Jurkat, Clone E6-1 (cell line): ENCODE data around the gene F3.

Experiments
- DNase-seq: peaks from one replicate; pipeline ENCODE4 v3.0.0-alpha.2; 2011; ENCODE audit warnings: low read depth, low spot score
- H3K4me3 ChIP-seq: 2 replicates; pipeline ENCODE4 v1.5.1; 2011; ENCODE audit warnings: mild to moderate bottlenecking, low read length, control low read depth, moderate library complexity

Gene F3

DNA sequence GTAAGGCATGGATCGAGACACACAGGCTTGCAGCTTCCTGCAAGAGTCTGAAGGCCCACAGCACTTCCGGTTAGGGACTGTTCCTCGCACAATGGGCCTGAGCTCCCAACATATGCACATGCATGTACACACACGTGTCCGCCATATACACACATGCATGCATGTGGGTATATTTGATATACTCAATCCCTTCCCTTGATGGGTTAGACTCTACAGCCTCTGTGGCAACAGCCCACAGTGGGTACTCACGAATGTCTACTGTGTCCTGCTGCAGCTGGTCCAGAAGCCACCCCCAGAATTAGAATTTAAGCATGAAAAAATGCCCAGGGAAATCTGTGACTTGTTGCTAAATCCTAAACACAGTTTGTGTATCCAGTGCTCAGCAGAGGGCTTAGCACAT is 9.9 kb downstream of the F3 start:
- DNase-seq = no peak

DNA sequence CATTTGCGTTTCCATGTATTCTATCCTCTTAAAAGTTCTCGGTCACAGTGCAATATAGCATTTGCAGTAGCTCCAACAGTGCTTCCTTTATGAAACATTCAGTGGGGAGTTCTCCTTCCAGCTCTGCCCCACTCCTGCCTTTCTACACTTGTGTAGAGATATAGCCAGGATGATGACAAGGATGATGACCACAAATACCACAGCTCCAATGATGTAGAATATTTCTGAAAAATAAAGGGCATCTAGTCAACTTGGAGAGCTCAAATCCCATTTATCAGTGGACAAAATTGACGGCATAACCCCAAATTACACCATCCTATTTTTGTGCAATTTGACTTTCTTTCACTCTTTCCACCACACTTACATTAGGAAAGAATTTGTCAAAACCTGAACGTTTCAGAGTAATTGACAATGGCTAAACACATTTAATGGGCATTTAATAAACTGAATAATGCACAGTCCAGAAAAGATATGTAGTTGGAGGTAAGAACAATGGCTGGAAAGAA is 11.1 kb downstream of the F3 start:
- H3K4me3 ChIP-seq = no peak overlapping the region
- DNase-seq = no peak

More for the DNA sequence above, 9.9 kb downstream of the F3 start:
- H3K4me3 ChIP-seq = no peak overlapping the region

DNA sequence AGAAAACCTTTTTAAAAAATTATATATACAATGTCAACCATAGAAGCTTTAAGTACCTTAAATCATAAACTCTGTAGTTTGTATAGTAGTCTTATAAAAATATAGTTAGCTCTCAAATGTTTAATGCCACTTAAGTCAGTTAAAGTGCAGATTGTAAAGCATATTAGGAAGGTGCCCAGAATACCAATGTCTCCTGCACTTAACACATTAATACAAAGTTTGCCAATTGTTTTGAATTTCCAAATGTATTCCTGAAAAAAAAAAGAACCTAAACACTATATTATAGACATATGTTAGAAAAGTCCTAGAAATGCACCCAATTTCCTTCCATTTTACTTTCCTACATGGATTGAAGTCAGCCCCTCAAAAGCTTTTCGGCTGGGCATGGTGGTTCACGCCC is 12.1 kb downstream of the F3 start:
- H3K4me3 ChIP-seq = no peak overlapping the region
- no peak for DNase-seq

DNA sequence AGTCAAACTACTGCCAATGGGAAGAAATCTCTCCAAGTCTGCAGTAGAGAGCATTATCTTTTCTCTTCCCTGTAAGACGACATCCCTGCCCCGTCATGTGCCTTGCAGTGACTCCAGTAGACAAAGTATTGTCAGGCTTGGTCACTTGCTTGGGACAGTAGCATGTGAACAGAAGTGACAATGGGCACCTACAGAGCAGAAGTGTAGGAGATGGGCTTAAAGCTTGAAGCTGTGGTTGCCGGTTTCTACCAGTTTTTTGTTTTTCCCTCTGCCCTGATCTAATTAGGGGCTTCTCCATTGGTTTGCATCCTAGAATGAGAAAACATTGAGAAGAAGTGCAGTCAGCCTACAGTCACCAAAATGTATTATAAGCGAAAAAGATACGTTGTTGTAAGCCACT is 12.7 kb downstream of the F3 start:
- H3K4me3 ChIP-seq = no peak overlapping the region
- no peak for DNase-seq

DNA sequence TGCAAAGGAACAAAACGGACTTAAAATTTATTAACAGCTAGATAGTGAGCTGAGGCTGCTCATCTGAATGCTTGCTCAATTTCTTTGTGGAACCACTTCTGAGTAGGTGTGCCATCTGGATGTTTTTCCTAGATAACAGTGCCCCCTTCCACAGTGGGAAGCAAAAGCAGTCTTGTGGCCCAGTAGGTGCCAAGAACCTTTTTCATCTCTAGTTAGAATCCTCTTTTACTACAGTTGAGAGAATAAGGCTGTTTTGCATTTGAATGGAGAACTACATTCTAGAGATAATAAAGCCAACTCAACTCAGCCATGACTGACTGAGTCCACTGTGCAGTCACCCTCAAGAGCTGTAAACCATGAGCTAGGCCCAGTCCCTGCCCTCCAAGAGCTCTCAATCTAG is 13.3 kb downstream of the F3 start:
- no peak overlapping the region for H3K4me3 ChIP-seq

DNA sequence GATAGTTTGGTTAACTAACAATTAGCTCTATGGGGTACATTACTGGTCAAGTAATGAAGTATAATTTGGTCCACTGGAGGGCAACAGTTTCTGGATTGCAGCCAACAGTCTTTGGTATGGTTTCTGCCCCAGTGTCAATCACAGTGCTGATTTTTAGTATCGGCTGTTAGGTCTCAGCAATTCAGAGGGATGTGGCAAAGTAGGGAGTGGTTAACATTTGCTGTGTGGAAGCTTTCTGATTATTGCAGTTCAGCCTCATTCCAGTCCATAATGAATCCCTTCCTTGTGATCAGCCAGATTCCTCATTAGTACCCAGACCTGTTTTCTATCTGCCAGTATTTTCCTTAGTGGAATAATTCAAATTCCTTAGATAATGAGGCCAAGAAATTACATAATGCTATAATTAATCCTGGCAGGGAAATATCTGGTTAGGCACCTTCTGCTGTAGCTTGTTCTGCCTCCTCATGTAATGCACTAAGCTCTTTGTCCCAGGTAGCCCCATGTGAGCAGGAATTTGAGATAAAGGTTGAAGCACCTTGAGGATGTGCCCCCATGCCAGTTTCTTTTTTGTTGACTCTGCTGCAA is 14.0 kb downstream of the F3 start:
- H3K4me3 ChIP-seq = no peak overlapping the region
- DNase-seq = no peak

More for the DNA sequence above, 13.3 kb downstream of the F3 start:
- DNase-seq = no peak

DNA sequence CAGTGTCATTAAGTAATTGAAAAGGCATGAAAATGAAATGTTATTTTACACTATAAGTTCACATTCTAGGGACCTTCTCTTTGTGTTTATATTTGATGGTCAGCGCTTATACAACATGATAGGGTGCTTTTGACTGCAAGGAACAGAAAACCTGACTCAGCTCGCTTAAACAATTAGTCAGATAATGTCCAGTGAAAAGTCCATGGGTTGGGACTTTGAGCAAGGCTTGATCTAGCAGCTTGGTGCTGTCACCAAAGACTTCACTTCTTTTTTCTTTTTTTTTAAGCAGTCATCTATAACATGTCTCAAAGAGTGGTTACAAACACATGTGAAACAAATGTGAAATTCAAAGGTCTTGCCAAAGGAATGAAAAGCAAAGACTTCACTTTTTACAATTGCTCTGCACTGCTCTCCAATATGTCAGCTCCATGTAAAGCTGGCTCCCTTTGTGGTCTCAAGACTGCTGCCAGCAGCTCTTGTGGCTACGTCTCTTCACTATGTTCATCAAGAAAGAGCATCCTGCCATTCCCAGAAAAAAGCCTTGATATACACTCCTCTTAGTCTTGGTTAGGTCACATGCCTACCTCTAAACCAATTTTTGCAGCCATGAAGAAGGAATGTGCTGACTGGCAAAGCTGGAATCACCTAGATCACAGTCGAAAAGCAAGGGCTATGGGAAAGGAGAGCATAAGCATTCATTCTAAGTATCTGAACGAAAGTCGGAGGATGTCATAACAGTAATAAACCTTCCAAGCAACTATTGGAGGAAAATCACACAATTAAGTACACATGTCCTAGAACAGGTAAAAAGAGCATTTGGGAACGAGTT is 15.2 kb downstream of the F3 start:
- H3K4me3 ChIP-seq = no peak overlapping the region
- DNase-seq = no peak

DNA sequence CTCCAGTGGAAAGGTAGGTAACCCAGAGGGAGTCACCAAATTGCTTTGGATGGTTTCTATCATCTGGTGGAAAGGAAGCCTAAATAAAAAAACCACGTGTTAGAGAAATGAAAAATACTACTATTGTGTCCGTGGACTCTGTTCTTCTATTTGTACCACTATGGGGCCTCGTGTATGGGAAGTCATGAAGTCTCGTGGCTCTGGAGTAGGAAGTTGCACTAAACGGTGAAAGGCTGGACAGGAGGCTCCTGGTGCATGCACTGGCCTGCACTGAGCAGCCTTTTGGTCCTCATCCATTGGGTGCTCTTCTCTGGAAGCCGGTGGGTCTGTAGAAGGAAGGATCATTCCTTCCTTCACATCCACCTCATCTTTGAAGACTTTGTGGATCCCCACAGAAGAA is 17.0 kb downstream of the F3 start:
- H3K4me3 ChIP-seq = no peak overlapping the region
- no peak for DNase-seq

DNA sequence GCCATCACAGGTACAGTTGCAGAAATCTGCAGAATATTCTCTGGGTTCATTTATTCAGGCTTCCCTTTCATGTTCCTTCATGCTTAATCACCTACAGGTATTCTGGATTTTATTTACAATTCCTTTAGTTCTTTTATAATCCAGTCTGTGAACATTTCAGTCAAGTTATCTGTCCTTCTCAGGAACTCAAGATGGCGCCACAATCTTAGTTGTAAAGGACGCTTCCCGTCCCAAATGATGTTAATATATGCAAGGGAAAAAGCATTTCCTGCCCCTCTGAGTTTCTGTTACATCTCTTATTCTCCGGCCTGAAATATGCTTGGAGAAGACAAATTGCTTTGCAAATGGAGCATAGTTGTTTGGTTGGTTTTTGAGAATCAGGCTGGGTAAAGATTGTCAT is 19.3 kb downstream of the F3 start:
- no peak overlapping the region for H3K4me3 ChIP-seq
- DNase-seq = peak; percentile 32

DNA sequence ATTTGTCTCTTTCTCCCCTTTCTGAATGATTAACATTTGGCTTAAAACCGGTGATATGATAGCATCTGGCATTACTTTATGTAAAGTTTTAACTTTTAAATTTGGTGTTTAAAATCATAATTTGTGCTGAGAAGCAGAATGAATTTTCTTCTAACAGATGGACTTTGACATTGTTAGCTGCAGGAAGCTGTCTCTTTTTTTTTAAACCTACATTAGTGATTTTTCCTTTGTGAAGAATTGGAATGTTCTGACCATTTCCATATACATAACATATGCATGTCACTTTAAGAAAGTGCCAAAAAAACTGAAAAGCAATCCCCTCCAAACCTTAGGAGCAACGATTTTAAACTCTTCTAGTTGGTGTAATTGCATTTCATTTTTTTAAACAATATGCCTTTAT is 22.2 kb downstream of the F3 start:
- no peak for DNase-seq
- H3K4me3 ChIP-seq = no peak overlapping the region

DNA sequence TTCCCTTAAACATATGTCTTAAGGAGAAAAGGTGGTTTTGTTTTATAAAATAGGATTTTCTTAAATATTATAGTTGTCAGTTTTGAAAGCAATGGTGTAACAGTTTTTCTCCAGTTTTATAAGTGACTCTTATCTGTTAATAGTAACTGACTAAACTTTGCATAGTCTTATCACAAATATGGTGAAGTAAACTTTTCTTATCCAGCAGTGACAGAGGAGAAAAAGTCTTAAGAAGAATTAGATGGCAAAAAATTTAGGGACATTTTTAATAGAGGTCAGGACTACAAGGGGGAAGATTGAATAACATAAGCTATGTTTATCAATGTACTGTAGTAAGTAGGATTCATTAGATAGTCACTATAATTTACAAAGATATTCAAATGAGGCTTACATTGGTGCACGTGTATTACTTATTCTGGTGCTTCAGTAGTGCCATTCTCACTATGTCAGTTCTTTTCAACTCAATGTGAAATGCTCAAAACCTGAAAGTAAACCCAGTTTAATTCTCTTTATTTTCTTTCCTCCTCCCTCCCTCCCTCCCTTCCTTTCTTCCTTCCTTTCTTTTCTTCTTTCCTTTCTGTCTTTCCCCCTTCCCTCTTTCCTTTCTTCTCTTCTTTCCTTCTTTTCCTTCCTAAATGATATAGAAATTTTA is 26.1 kb downstream of the F3 start:
- DNase-seq = no peak
- no peak overlapping the region for H3K4me3 ChIP-seq

DNA sequence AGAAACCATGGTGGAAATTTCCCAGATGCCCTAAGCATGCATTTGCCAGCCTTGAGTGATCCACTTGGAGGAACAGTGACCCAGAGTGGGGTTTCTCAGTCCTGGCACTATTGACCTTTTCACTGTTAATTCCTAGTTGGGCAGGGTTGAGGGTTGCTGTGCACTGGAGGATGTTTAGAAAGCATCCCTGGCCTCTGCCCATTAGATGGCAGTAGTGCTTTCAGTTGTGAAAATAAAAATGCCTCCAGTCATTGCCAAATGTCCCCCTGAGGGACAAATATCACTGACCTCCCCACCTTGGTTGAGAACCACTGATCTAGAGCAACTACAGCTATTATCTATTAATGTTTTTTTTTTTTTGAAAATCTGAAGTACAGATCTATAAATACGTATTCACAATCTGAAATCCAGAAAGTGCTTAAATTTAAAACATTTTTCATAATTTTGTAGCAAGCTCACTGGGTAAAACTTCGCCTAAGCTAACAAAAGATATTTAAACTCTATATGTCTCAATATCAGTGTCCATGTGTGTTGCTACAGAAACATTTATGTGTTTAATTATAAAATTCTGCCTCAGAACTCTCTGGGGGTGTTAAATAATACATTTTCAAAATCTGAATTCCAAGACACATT is 27.3 kb downstream of the F3 start:
- DNase-seq = no peak
- no peak overlapping the region for H3K4me3 ChIP-seq

DNA sequence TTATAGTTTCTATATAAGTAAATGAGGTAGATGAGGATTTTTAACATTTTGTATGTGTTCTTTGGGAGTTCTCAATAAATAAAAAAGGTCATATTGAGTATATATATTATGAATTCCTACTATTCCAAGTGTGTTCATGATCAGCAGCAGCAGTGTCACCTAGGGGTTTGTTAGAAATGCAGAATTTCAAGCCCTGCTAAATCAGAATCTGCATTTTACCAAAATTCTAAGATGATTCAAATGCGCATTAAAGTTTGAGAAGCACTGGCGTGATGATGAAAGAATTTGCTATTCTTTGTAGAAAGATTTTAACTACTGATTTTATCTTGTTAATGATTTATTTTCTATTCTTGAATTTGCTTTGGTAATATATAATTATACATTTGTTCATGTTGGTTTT is 28.7 kb downstream of the F3 start:
- H3K4me3 ChIP-seq = no peak overlapping the region
- no peak for DNase-seq

DNA sequence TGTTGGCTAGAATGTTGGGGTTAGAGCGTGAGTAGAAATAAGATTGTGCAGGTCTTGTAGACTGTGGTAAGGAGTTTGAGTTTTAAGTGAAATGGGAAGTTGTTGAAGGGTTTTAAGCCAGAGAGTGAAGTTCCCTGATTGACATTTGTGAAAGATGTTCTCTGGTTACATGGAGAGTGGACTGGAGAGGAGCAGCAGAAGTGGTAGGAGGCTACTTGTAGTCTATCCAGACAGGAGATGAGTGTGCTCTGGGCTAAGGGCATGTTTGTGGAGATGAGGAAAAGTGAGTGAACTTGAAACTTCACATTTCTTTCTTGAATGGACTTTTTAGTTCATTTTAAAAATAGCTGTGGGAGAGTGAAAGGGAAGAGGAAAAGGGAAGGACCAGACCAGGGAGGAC is 37.0 kb downstream of the F3 start:
- no peak for DNase-seq

DNA sequence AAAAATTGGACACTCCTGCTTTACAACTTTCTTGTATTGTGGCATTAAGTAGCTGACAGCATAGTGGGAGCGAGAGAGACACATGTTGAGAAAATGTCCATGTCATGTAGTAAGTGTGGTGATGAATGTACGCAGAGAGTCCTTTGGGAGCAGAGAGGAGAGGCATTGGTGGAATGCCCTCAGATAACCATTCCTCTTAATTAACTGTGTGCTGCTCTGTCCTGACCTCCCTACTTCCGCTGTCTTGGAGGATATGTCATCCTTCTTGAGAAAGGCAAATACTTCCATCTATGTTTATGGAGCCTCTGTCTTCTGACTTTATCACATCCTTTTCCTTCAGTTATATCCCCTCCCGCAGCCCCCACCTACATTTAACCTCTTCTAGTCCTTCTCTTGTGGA is 38.4 kb downstream of the F3 start:
- DNase-seq = no peak
- H3K4me3 ChIP-seq = no peak overlapping the region

More for the DNA sequence above, 37.0 kb downstream of the F3 start:
- H3K4me3 ChIP-seq = no peak overlapping the region

DNA sequence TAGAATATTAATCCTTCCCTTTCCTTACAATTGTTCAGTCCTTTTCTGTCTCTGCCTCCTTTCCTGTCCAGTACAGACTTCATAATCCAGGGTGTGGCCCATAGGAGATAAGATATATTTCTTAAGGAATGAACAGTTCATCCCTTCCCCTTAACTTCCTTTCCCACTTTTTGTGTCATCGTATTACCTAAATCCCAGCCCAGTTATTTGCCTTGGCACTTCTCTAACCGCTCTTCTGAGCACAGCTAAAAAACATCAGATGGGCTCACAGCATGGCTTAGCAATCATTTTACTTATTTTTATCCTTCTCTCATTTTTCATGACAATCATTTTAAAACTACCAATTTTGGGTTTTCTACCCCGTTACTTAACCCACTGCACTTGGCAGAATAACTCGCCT is 39.6 kb downstream of the F3 start:
- no peak for DNase-seq
- H3K4me3 ChIP-seq = no peak overlapping the region

DNA sequence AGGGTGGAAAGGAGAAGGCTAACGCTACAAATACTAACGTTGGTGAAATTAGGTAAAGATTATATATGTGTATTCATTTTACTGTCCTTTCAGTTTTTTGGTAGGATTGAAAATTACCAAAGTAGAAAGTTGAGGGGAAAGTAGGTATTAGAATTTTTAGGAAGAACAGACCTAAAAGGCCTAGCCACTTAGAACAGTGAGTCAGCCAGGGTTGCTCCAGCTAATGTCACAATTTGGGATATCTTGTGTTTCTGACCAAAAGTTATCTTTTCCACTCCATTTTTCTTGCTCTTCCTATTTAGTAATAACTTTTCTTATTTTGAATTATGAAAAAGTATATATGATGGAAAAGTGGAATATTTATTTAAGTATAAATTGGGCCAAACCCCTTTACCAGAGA is 40.1 kb downstream of the F3 start:
- no peak for DNase-seq

DNA sequence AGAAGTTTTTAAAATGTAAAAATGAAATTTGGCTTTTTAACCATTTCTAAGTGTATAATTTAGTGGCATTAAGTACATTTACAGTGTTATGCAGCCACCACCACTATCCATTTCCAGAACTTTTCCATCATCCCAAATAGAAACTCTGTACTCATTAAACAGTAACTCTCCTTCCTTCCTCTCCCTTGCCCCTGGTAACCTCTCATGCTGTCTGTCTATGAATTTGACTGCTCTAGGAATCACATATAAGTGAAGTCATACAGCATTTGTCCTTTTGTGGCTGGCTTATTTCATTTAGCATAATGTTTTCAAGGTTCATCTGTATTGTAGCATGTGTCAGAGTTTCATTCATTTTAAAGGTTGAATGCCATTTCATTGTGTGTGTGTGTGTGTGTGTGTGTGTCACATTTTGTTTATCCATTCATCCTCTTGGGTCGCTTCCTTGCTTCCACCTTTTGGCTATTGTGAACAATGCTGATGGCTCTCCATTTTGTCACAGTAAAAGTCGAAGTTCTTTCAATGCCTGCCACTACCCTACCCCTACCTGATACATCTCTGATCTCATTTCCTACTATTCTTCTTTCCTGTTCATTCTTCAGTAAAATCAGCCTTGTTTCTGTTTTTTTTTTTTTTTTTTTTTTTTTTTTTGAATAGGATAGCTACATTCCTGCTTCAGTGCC is 45.3 kb downstream of the F3 start:
- H3K4me3 ChIP-seq = no peak overlapping the region
- no peak for DNase-seq

More for the DNA sequence above, 40.1 kb downstream of the F3 start:
- no peak overlapping the region for H3K4me3 ChIP-seq

DNA sequence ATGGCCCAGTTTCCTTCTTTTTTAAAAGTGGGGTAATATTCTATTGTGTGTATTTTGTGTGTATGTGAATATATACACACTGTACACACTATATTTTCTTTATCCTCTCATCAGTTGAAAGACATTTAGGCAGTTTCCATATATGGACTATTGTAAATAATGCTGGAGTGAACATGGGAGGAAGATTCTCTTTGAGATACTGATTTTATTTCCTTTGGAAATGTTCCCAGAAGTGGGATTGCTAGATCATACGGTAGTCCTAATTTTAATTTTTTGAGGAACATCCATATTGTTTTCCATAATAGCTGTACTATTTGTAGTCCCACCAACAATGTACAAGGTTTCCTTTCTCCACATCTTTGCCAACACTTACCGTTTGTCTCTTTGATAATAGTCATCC is 51.0 kb downstream of the F3 start:
- DNase-seq = no peak
- no peak overlapping the region for H3K4me3 ChIP-seq
